ENCODE results near the gene SND1. TPM values are rescaled to one million over a fixed set of nuclear protein-coding genes. Genes with fewer than 3 reads are reported as not detected.
A peak's percentile ranks its signal among the peaks of the same experiment; 100 is the strongest.

SND1 gene
- total RNA-seq, 1 experiment from 2014 or later: 104 TPM

- Histone ChIP-seq H3K4me3 (ENCODE audit: low read length) (no peak overlapping the region), H3K79me2 (ENCODE audit: low read length) (peaks cover 82% of the 10 kb centered on the region), H3K27me3 (ENCODE audit: low read length) (no peaks in the 10 kb centered on the region), H4K20me1 (ENCODE audit: insufficient read depth, low read depth, low read length) (no peaks in the 10 kb centered on the region), H3K9ac (ENCODE audit: low read length) (no peak overlapping the region), H3K27ac (ENCODE audit: low read length) (peak overlapping the region; percentile 90), H3K4me2 (ENCODE audit: low read depth, low read length, poor library complexity, severe bottlenecking) (no peak overlapping the region), H3K36me3 (ENCODE audit: insufficient read depth, low read length) (peaks cover 18% of the 10 kb centered on the region), H3K4me1 (ENCODE audit: low read length) (peaks cover 91% of the 10 kb centered on the region), H2AFZ (ENCODE audit: low read length) (no peak overlapping the region), H3K9me2 (replicated peaks; ENCODE audit: insufficient read depth, low read length) (no peaks in the 10 kb centered on the region), H3K9me3 (ENCODE audit: low read length) (no peaks in the 10 kb centered on the region)
- DNase-seq: no peak
These were observed 286.6 kb downstream of the SND1 start for GRCh38 chr7:127938588-127938987.

DNA sequence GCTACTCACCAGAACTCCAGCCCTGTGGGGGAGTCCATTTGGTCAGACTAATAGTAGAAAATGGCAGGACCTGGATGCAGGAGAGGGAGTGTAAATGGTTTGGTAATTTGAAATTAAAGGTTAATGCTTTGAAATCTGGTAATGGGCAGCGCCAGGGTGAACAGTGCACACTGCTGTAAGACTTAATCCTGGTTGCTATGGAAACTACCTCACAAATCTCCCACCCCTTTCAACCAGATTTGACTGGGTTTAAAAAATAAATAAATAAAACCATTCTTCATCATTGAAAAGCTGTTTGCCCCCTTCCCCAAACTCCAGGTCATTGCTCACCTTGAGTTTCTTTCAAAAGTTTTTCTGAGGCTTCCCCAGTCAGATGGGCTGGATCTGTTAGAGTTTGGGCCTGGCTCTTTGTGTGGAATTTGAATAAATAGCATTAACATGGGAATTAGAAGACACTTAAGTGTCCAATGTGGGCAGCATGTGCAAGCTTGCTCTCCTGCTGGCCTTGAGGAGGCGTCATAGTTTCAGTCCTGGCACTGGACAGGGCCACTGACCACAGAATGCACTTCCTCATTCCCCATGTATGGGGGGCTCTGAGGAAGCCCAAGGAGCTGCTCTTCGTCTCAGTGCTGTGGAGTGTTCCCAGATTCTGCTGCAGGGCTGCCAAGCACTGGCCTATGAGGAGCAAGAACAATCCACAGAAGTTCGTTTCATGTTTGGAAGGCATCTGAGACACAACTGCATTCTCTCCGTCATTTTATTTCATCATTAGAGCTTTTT is 288.6 kb downstream of the SND1 start:
- Histone ChIP-seq H3K36me3 (ENCODE audit: insufficient read depth, low read length) (peaks cover 29% of the 10 kb centered on the region), H3K27ac (ENCODE audit: low read length) (peak overlapping the region; percentile 90), H3K27me3 (ENCODE audit: low read length) (no peaks in the 10 kb centered on the region), H3K4me2 (ENCODE audit: low read depth, low read length, poor library complexity, severe bottlenecking) (peak overlapping the region; percentile 76), H3K4me1 (ENCODE audit: low read length) (peaks cover 73% of the 10 kb centered on the region), H3K79me2 (ENCODE audit: low read length) (peaks cover 79% of the 10 kb centered on the region), H3K4me3 (ENCODE audit: low read length) (peak overlapping the region; percentile 54), H3K9me2 (replicated peaks; ENCODE audit: insufficient read depth, low read length) (no peaks in the 10 kb centered on the region), H3K9me3 (ENCODE audit: low read length) (no peaks in the 10 kb centered on the region), H3K9ac (ENCODE audit: low read length) (peak overlapping the region; percentile 51), H2AFZ (ENCODE audit: low read length) (no peak overlapping the region), H4K20me1 (ENCODE audit: insufficient read depth, low read depth, low read length) (no peaks in the 10 kb centered on the region)
- no peak for DNase-seq

DNA sequence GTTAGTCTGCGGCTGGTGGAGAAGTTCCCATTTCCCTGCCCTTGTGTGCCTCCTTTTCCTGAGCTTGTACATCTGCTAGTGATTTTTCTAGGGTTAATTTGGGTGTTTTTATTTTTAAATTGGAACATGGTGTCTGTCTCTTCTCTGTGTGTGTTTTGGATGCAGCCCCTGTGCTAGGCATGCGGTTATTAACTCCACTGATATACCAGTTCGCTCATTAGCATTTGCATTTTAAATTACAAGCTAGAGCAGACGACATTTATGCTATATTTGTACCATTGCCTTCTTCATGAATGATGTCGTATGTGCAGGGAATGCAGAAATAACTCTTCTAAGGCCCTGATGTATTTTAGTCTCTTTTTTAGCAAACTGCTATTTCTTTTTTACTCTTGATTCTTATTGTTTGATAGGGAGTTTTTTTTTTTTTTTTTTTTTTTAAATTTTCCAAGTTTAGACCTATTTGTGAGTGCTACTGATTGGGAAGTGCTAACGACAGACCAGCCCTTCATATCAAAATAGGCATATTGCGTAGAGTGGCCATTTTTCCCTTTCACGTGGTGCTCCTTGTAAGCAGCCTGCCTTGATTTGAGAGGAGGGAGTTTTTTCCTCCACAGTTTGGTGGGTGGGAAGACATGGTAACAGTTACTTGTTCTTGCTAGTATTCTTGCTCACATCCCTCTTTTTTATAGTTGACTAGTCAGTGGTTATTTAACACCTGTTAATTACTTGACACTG is 289.6 kb downstream of the SND1 start:
- H3K4me3 ChIP-seq (ENCODE audit: low read length): peak overlapping the region; percentile 54
- H3K4me1 ChIP-seq (ENCODE audit: low read length): peaks cover 76% of the 10 kb centered on the region
- H3K9me3 ChIP-seq (ENCODE audit: low read length): no peaks in the 10 kb centered on the region
- H3K27ac ChIP-seq (ENCODE audit: low read length): peak overlapping the region; percentile 90
- H3K4me2 ChIP-seq (ENCODE audit: low read depth, low read length, poor library complexity, severe bottlenecking): peak overlapping the region; percentile 76
- no peaks in the 10 kb centered on the region for H3K27me3 ChIP-seq (ENCODE audit: low read length)
- peaks cover 29% of the 10 kb centered on the region for H3K36me3 ChIP-seq (ENCODE audit: insufficient read depth, low read length)
- H2AFZ ChIP-seq (ENCODE audit: low read length): no peak overlapping the region
- no peaks in the 10 kb centered on the region for H3K9me2 ChIP-seq (replicated peaks; ENCODE audit: insufficient read depth, low read length)
- no peaks in the 10 kb centered on the region for H4K20me1 ChIP-seq (ENCODE audit: insufficient read depth, low read depth, low read length)
- peaks cover 80% of the 10 kb centered on the region for H3K79me2 ChIP-seq (ENCODE audit: low read length)
- peak overlapping the region; percentile 51 for H3K9ac ChIP-seq (ENCODE audit: low read length)
- peak; percentile 83 for DNase-seq

DNA sequence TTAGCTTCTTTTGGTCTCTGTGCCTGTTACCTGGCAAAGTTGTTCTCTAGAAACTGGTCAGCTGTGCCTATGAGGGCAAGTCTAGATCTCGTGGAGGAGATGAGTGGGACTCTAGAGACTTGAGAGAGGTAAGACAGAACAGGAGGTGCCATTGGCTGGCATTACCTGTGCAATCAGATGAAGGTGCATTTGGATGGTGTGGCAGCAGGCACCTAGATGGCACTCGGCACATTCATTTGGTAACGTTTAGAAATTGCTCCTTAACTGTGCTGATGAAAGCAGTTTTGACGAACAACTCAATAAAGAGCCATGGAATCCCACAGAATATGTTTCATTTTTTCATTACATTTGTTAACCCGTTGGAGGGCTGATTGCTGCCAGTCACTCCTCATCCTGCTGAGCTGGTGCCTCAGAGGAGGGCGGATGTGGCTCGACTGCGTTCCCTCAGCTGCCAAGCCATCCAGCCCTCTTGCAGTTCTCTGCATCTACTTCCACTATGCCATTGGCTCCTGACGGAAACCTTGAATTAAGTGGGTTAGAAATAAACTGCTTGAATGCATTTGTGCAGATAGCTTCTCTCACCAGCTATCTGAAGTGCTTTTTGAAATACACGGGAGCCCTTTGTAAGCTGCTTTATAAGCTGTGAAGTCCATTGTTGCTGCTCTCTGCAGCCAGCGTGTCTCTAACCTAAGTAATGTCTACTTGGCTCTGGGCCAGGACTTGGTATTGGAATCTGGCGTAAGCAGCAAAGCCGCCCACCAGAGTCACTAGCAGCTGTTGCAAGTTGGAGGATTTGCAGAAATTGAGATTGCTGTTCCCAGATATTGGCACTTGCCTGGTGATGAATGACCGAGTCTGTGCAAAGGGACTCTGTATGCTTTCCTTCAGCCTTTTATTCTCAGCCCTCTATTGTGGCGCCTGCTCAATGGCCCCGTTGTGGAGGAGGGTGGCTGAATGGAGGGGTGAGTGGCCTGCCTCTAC is 291.8 kb downstream of the SND1 start:
- no peak overlapping the region for H3K4me3 ChIP-seq (ENCODE audit: low read length)
- DNase-seq: no peak
- H3K4me1 ChIP-seq (ENCODE audit: low read length): peaks cover 77% of the 10 kb centered on the region
- H3K27me3 ChIP-seq (ENCODE audit: low read length): no peaks in the 10 kb centered on the region
- no peak overlapping the region for H3K4me2 ChIP-seq (ENCODE audit: low read depth, low read length, poor library complexity, severe bottlenecking)
- peaks cover 89% of the 10 kb centered on the region for H3K79me2 ChIP-seq (ENCODE audit: low read length)
- H3K36me3 ChIP-seq (ENCODE audit: insufficient read depth, low read length): peaks cover 29% of the 10 kb centered on the region
- no peak overlapping the region for H3K9ac ChIP-seq (ENCODE audit: low read length)
- H3K9me2 ChIP-seq (replicated peaks; ENCODE audit: insufficient read depth, low read length): no peaks in the 10 kb centered on the region
- no peak overlapping the region for H2AFZ ChIP-seq (ENCODE audit: low read length)
- no peak overlapping the region for H3K27ac ChIP-seq (ENCODE audit: low read length)
- no peaks in the 10 kb centered on the region for H3K9me3 ChIP-seq (ENCODE audit: low read length)
- H4K20me1 ChIP-seq (ENCODE audit: insufficient read depth, low read depth, low read length): no peaks in the 10 kb centered on the region

GRCh38 chr7:127946111-127946510 is 294.1 kb downstream of the SND1 start:
- Histone ChIP-seq H3K27ac (ENCODE audit: low read length) (peak overlapping the region; percentile 28), H4K20me1 (ENCODE audit: insufficient read depth, low read depth, low read length) (no peaks in the 10 kb centered on the region), H3K9me3 (ENCODE audit: low read length) (no peaks in the 10 kb centered on the region), H3K4me1 (ENCODE audit: low read length) (peaks cover 72% of the 10 kb centered on the region), H3K79me2 (ENCODE audit: low read length) (peaks cover 86% of the 10 kb centered on the region), H3K4me2 (ENCODE audit: low read depth, low read length, poor library complexity, severe bottlenecking) (peak overlapping the region; percentile 21), H2AFZ (ENCODE audit: low read length) (no peak overlapping the region), H3K9ac (ENCODE audit: low read length) (no peak overlapping the region), H3K4me3 (ENCODE audit: low read length) (no peak overlapping the region), H3K27me3 (ENCODE audit: low read length) (no peaks in the 10 kb centered on the region), H3K36me3 (ENCODE audit: insufficient read depth, low read length) (peaks cover 29% of the 10 kb centered on the region), H3K9me2 (replicated peaks; ENCODE audit: insufficient read depth, low read length) (no peaks in the 10 kb centered on the region)
- DNase-seq: no peak

GRCh38 chr7:127946847-127947246 is 294.9 kb downstream of the SND1 start:
- Histone ChIP-seq H3K36me3 (ENCODE audit: insufficient read depth, low read length) (peaks cover 29% of the 10 kb centered on the region), H3K9me3 (ENCODE audit: low read length) (no peaks in the 10 kb centered on the region)

GRCh38 chr7:127948312-127948711 is 296.3 kb downstream of the SND1 start:
- Histone ChIP-seq H3K4me2 (ENCODE audit: low read depth, low read length, poor library complexity, severe bottlenecking) (peak overlapping the region; percentile 49), H4K20me1 (ENCODE audit: insufficient read depth, low read depth, low read length) (no peaks in the 10 kb centered on the region), H3K36me3 (ENCODE audit: insufficient read depth, low read length) (peaks cover 22% of the 10 kb centered on the region), H3K27ac (ENCODE audit: low read length) (peak overlapping the region; percentile 77), H3K4me3 (ENCODE audit: low read length) (no peak overlapping the region), H3K4me1 (ENCODE audit: low read length) (peaks cover 54% of the 10 kb centered on the region), H2AFZ (ENCODE audit: low read length) (no peak overlapping the region), H3K9me2 (replicated peaks; ENCODE audit: insufficient read depth, low read length) (no peaks in the 10 kb centered on the region), H3K79me2 (ENCODE audit: low read length) (peaks cover 82% of the 10 kb centered on the region), H3K27me3 (ENCODE audit: low read length) (no peaks in the 10 kb centered on the region), H3K9ac (ENCODE audit: low read length) (no peak overlapping the region), H3K9me3 (ENCODE audit: low read length) (no peaks in the 10 kb centered on the region)
- DNase-seq: no peak

More at GRCh38 chr7:127946847-127947246, 294.9 kb downstream of the SND1 start:
- H2AFZ ChIP-seq (ENCODE audit: low read length): no peak overlapping the region
- H3K27ac ChIP-seq (ENCODE audit: low read length): peak overlapping the region; percentile 28
- no peak overlapping the region for H3K4me3 ChIP-seq (ENCODE audit: low read length)
- no peaks in the 10 kb centered on the region for H4K20me1 ChIP-seq (ENCODE audit: insufficient read depth, low read depth, low read length)
- H3K9me2 ChIP-seq (replicated peaks; ENCODE audit: insufficient read depth, low read length): no peaks in the 10 kb centered on the region
- DNase-seq: no peak
- H3K4me2 ChIP-seq (ENCODE audit: low read depth, low read length, poor library complexity, severe bottlenecking): no peak overlapping the region
- H3K9ac ChIP-seq (ENCODE audit: low read length): no peak overlapping the region
- H3K79me2 ChIP-seq (ENCODE audit: low read length): peaks cover 86% of the 10 kb centered on the region
- H3K4me1 ChIP-seq (ENCODE audit: low read length): peaks cover 65% of the 10 kb centered on the region
- H3K27me3 ChIP-seq (ENCODE audit: low read length): no peaks in the 10 kb centered on the region
